NT2/D1 (cell line): Measurements from ENCODE around the gene F11.

Experiments used
- SUZ12 ChIP-seq: IDR thresholded peaks from 2 replicates; pipeline ENCODE4 v1.6.1; 2011; ENCODE audit not compliant: insufficient read length, insufficient read depth; ENCODE audit errors: extremely low read depth
- YY1 ChIP-seq: IDR thresholded peaks from 2 replicates; pipeline ENCODE4 v1.6.1; 2011; ENCODE audit not compliant: insufficient read length, insufficient read depth
- ZNF274 ChIP-seq: IDR thresholded peaks from 2 replicates; pipeline ENCODE4 v1.6.1; 2011; ENCODE audit warnings: mild to moderate bottlenecking, low read depth, low read length

DNA sequence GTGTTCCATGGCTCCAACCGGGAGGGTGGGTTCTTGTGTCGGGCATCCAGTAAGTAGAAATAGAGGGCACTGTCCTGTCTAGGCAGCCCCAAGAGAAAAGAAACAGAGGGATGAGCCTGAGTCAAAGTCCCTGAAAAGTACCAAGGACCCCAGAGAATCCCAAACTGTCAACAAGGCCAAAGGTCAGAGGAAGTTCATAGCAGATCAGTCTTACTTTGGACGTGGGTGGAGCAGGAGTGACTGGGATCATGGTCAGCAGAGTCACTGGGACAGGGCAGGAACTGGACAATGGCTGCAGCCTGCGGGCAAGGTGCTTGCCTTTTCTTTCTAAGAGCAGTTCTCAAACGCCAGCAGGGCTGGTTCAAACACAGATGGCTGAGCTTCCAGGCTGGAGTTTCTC, 17.3 kb downstream of the F11 start:
- TF ChIP-seq ZNF274 (no peak), YY1 (no peak), SUZ12 (no peak)
